Measurements from ENCODE around the gene RICTOR. TPM values are rescaled to one million over a fixed set of nuclear protein-coding genes. Genes with fewer than 3 reads are reported as not detected.
A peak's percentile ranks its signal among the peaks of the same experiment; 100 is the strongest.

RICTOR gene
- total RNA-seq, 6 experiments from 2014 or later: 16.1 to 24.0 (median 20.1) TPM

GRCh38 chr5:38938973-38939372 lies 135.2 kb downstream of the RICTOR start:
- no peaks in the 10 kb centered on the region for H3K9me3 Mint-ChIP-seq
- no peak for DNase-seq
- peaks cover 3% of the 10 kb centered on the region for H3K27me3 Mint-ChIP-seq (ENCODE audit: insufficient read depth)
- TF ChIP-seq CTCF (IDR thresholded peaks at IDR 0.05): no peak
- H3K36me3 Mint-ChIP-seq (ENCODE audit: low read depth): peaks cover 30% of the 10 kb centered on the region
- H3K27ac Mint-ChIP-seq: peak overlapping the region; percentile 22
- no peak overlapping the region for H3K4me3 Mint-ChIP-seq
- H3K4me1 Mint-ChIP-seq (ENCODE audit: low read depth): peaks cover 22% of the 10 kb centered on the region

GRCh38 chr5:38938424-38938823 lies 135.8 kb downstream of the RICTOR start:
- H3K36me3 Mint-ChIP-seq (ENCODE audit: low read depth): peaks cover 33% of the 10 kb centered on the region
- H3K9me3 Mint-ChIP-seq: no peaks in the 10 kb centered on the region
- peak overlapping the region; percentile 22; the same call in 1 of the 2 replicates for H3K27ac Mint-ChIP-seq
- peaks cover 22% of the 10 kb centered on the region for H3K4me1 Mint-ChIP-seq (ENCODE audit: low read depth)
- no peak for TF ChIP-seq CTCF (IDR thresholded peaks at IDR 0.05)
- DNase-seq: peak; percentile 21
- H3K27me3 Mint-ChIP-seq (ENCODE audit: insufficient read depth): peaks cover 3% of the 10 kb centered on the region
- H3K4me3 Mint-ChIP-seq: no peak overlapping the region

GRCh38 chr5:38936269-38936668 lies 137.9 kb downstream of the RICTOR start:
- no peak for TF ChIP-seq CTCF (IDR thresholded peaks at IDR 0.05)
- DNase-seq: no peak
- Mint-ChIP-seq H3K27ac (no peak overlapping the region), H3K36me3 (ENCODE audit: low read depth) (peaks cover 44% of the 10 kb centered on the region), H3K4me1 (ENCODE audit: low read depth) (peaks cover 22% of the 10 kb centered on the region), H3K4me3 (no peak overlapping the region), H3K9me3 (no peaks in the 10 kb centered on the region), H3K27me3 (ENCODE audit: insufficient read depth) (no peaks in the 10 kb centered on the region; the same call in 1 of the 2 replicates)

- Mint-ChIP-seq H3K27ac (peak overlapping the region; percentile 16; the same call in 1 of the 2 replicates), H3K27me3 (ENCODE audit: insufficient read depth) (no peaks in the 10 kb centered on the region; the same call in 1 of the 2 replicates), H3K9me3 (no peaks in the 10 kb centered on the region), H3K4me1 (ENCODE audit: low read depth) (peaks cover 22% of the 10 kb centered on the region), H3K4me3 (no peak overlapping the region), H3K36me3 (ENCODE audit: low read depth) (peaks cover 50% of the 10 kb centered on the region)
- no peak for DNase-seq
- TF ChIP-seq CTCF (IDR thresholded peaks at IDR 0.05): no peak
Measured at GRCh38 chr5:38935437-38935836, 138.8 kb downstream of the RICTOR start.

GRCh38 chr5:38932854-38933408 lies 141.3 kb downstream of the RICTOR start:
- DNase-seq: no peak
- Mint-ChIP-seq H3K36me3 (ENCODE audit: low read depth) (peaks cover 56% of the 10 kb centered on the region), H3K9me3 (no peaks in the 10 kb centered on the region; the same call in 1 of the 2 replicates), H3K4me3 (no peak overlapping the region), H3K27ac (no peak overlapping the region; the same call in 1 of the 2 replicates), H3K27me3 (ENCODE audit: insufficient read depth) (peaks cover 2% of the 10 kb centered on the region), H3K4me1 (ENCODE audit: low read depth) (peaks cover 19% of the 10 kb centered on the region)
- no peak for TF ChIP-seq CTCF (IDR thresholded peaks at IDR 0.05)
